Femur (tissue), 1 donor: ENCODE measurements around the gene PC.
"Not testable (repeated sequence)": the region's sequence is repeated elsewhere in the genome, so short reads cannot be mapped to it uniquely, and the experiment has no call there.

Experiments
- DNase-seq: peaks from one replicate; pipeline ENCODE4 v3.0.0-alpha.2; 2017

Gene PC

DNA sequence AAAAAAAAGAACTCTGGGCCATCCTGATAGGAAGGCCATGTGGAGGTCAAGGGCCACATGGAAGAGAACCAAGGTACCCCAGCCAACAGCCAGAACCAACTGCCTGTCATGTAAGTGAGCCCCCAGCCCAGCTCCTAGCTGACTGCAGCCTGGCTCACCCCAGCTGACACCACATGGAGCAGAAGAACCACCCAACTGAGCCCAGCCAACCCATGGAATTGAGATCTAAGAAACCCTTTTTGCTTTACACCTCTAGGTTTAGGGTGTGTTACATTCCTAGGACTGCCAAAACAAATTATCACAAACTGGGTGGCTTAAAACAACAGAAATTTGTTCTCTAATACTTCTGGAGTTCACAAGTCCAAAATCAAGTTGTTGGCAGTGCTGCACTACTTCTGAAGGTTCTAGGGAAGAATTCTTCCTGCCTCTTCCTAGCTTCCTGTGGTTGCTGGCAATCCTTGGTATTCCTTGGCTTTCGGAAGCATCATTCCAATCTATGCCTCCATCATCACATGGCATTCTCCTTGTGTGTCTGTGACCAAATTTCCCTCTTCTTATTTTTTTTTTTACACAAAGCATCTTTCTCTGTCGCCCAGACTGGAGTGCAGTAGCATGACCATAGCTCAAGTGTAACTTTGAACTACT, 21.3 kb upstream of the PC start:
- DNase-seq: no peak

- no peak for DNase-seq
Measured at GRCh38 chr11:66978717-66979116, 20.5 kb upstream of the PC start.

DNA sequence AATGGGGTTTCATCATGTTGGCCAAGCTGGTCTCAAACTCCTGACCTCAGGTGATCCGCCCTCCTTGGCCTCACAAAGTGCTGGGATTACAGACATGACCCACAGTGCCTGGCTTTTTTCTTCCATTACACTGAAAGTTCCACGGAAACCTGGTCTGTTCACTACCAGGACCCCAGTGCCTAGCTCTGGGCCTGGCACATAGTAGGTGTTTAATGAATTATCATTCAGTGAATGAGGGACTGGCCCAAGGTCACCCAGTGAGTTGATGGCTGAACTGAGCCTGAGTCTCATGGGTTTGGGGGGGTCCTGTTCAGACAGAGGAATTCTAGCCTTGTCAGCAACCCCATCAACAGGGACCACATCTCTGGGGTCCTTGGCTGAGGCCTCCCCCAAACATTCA, 20.0 kb upstream of the PC start:
- DNase-seq: no peak

DNA sequence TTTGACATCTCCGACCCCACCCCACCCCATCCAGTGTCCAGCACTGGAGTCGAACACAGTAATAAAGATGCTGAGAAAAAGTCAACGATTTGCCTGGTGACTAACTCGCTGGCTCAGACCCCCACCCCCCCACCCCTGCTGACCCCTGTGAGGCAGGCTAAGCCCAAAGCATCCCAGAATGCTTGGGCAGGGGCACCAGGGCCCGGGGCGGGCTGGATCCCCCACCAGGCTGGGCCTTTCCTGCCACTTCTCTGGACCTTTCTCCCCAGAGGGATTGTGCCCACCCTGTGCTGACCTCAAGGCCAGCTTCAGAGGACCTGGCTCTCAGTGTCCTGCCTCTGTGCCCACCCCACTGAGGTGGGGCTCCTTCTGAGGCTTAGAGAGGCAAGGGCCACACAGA, 18.7 kb upstream of the PC start:
- DNase-seq: no peak

- no peak for DNase-seq
Measured at GRCh38 chr11:66976028-66976467, 17.9 kb upstream of the PC start.

DNA sequence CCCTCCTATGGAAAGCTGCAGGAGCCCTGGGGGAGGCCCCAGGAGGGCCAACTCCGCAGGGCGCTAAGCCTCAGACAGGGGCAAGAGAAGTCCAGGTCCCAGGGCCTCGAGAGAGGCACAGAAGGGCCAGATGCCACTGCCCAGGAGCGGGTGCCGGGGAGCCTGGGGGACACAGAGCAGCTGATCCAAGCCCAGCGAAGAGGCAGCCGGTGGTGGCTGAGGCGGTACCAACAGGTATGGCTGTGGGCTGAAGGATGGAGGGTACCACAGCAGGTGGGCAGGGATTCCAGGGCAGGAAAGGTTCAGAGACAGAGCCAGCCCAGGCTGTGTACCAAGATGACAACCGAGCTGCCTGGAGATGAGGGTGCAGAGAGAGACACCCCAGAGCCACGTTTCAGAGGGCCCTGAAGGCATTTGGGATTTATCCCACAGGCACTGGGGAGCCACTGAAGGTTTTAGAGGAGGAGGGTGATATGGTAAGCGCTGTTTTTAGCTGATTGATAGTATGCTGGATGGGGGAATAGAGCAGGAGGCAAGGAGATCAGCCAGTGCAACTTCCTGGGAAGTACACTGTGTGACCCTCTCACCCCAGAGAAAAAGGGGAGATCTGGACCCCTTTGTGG, 17.3 kb upstream of the PC start:
- no peak for DNase-seq

- DNase-seq: no peak
Measured at GRCh38 chr11:66974724-66975404, 16.7 kb upstream of the PC start, which contains the start of gene C11orf86. Gene C11orf86, plus strand, starts transcription at chr11:66975304. Its CDS starts 59 bp downstream, at chr11:66975363.

DNA sequence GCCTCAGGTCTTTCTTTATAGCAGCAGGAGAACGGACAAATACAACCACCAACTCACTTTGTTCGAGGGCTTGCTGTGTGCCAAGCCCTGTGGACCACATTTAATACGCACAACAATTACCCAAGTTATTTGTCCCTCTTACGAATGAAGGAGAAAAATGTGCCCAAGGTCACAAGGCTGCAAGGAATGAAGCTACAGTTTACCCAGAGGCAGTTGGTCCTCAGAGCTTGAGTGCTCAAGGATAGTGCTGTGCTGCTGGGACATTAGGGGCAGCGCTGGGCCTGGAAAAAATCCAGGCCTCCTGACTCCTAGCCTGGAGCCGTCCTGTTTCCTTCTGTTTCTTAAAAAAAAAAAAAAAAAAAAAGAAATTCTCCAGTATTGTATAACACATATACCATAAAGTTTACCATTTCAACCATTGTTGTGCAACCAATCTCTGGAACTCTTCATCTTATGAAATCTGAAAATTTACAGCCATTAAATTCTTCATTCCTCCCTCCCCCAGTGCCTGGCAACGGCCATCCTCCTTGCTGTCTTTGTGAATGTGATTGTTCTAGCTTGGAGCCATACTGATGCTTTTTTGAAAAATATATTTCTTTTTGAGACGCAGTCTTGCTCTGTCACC, 15.9 kb upstream of the PC start:
- DNase-seq: no peak

DNA sequence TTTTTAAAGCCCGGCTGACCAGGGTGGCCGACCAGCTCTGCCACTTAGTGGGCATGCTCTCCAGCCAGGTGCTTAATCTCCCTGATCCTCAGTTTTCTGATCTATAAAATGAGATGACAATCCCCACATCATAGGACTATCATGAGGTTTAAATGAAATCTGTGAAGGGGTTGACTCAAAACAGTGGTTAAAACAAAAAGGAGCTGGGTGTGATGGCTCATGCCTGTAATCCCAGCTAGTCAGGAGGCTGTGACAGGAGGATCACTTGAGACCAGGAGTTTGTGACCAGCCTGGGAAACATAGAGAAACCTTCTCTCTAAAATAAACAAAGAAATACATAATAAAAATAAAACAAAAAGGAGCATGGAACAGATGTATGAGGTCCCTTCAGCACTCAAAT, 13.3 kb upstream of the PC start:
- DNase-seq: no peak

DNA sequence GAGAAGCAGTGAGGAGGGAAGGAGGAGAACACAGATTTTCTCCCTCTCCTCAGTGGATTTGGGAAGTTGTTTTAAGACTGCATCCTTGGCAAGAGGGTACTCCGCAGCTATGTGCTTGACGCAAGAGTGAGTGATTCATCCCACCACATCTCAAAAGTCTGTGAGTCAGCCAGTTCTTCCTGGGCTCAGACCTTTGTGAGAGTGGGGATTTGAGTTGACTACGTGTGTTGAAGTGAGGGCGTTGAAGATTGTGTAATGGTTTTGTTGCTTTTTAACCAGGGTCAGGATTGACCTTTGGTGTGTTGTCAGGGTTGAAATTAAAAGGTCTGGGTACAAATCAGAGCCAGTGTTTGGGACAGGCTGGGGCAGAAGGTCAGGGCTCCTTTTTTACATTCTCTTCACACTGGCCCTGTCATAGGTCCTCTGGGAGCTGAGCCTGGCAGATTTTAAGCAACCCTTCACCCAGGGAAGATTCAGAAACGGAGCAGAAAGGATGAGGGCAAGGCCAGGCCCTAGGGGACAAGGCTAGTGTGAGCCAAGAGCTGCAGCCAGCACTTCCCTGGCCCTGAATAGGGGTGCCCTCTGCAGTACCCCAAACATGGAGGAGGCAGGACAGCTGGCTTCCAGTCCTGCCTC, 12.7 kb upstream of the PC start:
- DNase-seq: no peak

- DNase-seq: no peak
Measured at GRCh38 chr11:66970371-66970806, 12.2 kb upstream of the PC start.

DNA sequence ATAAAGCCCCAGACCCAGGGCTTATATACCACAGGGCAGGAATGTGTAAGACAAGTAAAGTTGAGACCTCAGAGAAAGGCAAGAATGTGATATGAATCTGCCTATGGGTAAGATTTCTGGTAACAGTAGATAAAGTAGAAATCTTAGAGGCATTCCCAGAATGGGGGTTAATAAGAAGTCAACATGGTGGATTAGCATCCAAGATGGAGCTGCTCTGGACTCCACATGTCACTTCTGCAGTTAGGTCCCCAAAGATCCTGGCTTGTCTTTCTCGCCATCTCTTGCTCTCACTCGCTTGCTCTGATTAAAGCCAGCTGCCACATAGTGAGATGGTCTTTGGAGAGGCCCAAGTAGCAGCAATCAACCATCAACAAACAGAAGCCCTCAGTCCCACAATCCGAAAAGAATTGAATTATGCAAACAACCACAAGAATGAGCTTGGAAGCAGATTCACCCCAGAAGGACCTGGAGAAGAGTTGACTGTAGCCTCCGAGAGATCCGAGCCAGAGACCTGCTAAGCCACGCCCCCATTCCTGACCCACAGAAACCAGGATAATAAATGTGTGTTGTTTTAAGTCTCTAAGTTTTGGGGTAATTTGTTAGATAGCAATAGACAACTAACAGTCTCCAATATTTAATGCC, 11.5 kb upstream of the PC start:
- DNase-seq: no peak

DNA sequence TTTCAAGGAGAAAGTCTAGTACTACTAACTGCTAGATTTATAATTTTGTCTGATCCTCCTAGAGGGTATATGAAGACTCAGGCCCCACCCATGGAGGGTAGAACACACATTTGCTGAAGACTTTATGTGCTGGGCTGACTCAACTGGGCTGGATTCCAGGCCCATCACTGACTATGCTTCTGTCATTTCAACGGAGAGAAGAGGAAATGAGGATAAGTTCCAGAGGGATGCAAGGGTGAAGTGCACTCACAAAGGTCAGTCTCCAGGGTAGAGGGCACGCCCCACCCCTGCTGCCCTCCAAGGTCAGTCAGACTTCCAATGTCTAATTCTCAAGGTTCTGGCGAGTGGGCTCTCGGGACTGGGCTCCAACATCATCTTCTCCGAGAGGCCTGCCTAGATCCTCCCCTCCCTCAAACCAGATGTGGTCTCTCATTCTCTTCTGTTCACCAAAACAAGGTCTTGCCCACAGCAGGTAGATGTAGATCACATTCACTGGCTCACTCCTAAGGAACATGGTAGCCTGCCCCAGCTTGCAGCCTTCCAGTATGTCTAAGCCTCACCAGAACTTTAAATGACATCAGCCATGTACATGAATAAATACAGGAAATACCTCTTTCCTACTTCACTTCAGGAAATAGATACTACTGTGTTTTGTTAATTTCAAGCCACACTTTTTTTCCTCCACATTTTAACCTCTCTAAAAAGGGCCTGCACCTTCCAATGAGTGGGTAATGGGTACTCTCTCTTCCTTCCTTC, 9.7 kb upstream of the PC start:
- DNase-seq: no peak

GRCh38 chr11:66966351-66966750, 8.2 kb upstream of the PC start:
- no peak for DNase-seq

GRCh38 chr11:66964495-66964894, 6.3 kb upstream of the PC start:
- DNase-seq: no peak

GRCh38 chr11:66962801-66963200, 4.6 kb upstream of the PC start:
- no peak for DNase-seq

DNA sequence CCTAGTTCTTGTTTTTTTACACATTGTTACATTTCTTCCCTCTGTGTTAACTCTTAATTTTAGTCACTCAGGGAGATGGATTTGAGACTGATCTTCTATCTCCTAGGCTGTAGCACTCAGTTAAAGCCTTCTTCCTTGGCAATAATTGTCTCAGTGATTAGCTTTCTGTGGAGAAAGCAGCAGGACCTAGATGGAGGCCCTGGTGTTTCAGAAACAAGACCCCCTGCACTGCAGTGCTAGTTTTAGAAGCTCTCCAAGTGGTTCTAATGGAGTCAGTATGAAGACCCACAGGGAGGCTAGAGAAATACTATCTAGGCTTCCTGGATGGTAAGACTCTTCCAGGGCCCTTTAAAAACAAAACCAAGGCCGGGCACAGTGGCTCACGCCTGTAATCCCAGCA, 4.1 kb upstream of the PC start:
- no peak for DNase-seq

DNA sequence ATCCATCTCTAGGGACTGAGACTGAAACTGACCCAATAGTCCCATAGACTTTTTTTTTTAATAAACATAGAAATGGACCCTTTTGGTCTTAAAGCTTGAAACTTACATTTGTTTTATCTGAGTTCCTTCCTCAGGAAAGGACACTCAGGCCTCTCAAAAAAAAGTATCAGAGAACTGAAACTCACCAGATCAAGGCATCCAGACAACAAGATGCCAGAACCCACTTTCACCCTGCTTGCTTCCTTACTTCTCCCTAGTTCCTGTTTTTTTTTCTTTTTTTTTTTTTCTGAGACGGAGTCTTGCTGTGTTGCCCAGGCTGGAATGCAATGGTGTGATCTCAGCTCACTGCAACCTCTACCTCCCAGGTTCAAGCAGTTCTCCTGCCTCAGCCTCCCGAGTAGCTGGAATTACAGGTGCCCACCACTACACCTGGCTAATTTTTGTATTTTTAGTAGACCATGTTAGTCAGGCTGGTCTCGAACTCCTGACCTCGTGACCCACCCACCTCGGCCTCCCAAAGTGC, 3.6 kb upstream of the PC start:
- DNase-seq: not testable (repeated sequence)

GRCh38 chr11:66958956-66959274, 732 bp upstream of the PC start:
- DNase-seq: no peak

- DNase-seq: no peak
Measured at GRCh38 chr11:66957971-66958231, 282 bp downstream of the PC start.

DNA sequence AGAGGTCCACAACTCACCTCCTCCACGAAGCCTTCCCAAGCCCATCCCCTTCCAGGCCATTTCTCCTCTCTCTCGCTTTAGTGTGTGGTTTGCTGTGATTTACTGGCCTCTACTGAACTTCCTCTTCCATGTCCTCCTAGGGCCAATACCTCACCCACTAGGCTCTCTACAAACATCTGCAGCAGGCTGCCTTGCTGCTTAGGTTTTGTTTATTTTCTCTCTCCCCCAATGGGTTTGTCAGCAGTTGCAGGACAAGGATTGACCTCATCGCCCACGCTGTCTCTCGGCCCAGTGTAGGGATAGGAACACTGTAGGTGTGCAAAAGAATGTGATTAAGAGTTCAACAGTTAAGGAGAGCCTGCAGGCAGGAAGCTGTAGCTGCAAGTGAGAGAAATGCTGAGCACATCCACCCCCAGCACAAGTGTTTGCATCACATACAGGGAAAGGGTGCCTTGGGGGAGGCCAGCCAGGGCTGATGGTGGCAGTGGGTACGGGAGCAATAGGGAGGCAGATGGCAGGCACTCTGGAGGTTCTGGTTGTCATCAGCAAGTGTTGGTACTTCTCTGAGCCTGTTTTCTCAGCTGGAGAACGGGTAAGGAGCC, 1.4 kb downstream of the PC start:
- no peak for DNase-seq
